CD4-positive, CD25-positive, alpha-beta regulatory T cell (primary cell): ENCODE data around the gene ITIH5. TPM values are rescaled to one million over a fixed set of nuclear protein-coding genes. Genes with fewer than 3 reads are reported as not detected.
"Not testable (repeated sequence)": the region's sequence is repeated elsewhere in the genome, so short reads cannot be mapped to it uniquely, and the experiment has no call there.

Experiments used
- ATAC-seq, 2 donors: fragments of 150-1000 bp; cut with Tn5 transposase; one replicate each; pipeline ENCODE4 v1.10.0; 2021; ENCODE audit warnings: low read depth in 2 of 2, moderate number of reproducible peaks in 2 of 2, moderate library complexity in 1 of 2
- DNase-seq, 3 donors: peaks; one replicate each; pipeline versions ENCODE4 v3.0.0 to v3.0.0-alpha.2; 2012 to 2022; ENCODE audit warnings: mixed read lengths in 1 of 3
- H3K27ac ChIP-seq: one replicate; pipeline ENCODE4 v1.7.0; 2013; ENCODE audit warnings: mild to moderate bottlenecking, low read length; ENCODE audit not compliant: insufficient read depth, poor library complexity, severe bottlenecking
- H3K27me3 ChIP-seq: one replicate; pipeline ENCODE4 v1.7.0; 2013; ENCODE audit warnings: low read length; ENCODE audit not compliant: control insufficient read depth, insufficient read depth
- H3K36me3 ChIP-seq: one replicate; pipeline ENCODE4 v1.7.0; 2013; ENCODE audit warnings: mild to moderate bottlenecking, low read length, moderate library complexity; ENCODE audit not compliant: control insufficient read depth, insufficient read depth
- H3K4me1 ChIP-seq: 2 replicates; pipeline ENCODE4 v1.7.0; 2013; ENCODE audit warnings: mild to moderate bottlenecking, low read length; ENCODE audit not compliant: insufficient read depth, control insufficient read depth, poor library complexity, severe bottlenecking
- H3K4me3 ChIP-seq: one replicate; pipeline ENCODE4 v1.7.0; 2013; ENCODE audit warnings: low read depth, mild to moderate bottlenecking, low read length, moderate library complexity
- H3K9me3 ChIP-seq, 2 experiments: 1 replicate in 1 of 2; 2 replicates in 1 of 2; pipeline ENCODE4 v1.7.0; 2013; ENCODE audit warnings: low read length in 2 of 2, mild to moderate bottlenecking in 1 of 2, moderate library complexity in 1 of 2; ENCODE audit not compliant: control insufficient read depth in 2 of 2
- H3K27ac Mint-ChIP-seq, 3 donors: one replicate each; pipeline ENCODE4 v1.8.0; 2020 to 2022; ENCODE audit warnings: mild to moderate bottlenecking in 3 of 3, mixed read lengths in 3 of 3, moderate library complexity in 2 of 3
- H3K27me3 Mint-ChIP-seq: one replicate; pipeline ENCODE4 v1.8.0; 2022; ENCODE audit warnings: mild to moderate bottlenecking, mixed read lengths
- H3K36me3 Mint-ChIP-seq: one replicate; pipeline ENCODE4 v1.8.0; 2020; ENCODE audit warnings: mixed read lengths
- H3K4me1 Mint-ChIP-seq, 4 donors: one replicate each; pipeline ENCODE4 v1.8.0; 2020 to 2022; ENCODE audit warnings: mixed read lengths in 4 of 4, mild to moderate bottlenecking in 1 of 4
- H3K4me3 Mint-ChIP-seq, 4 donors: one replicate each; pipeline ENCODE4 v1.8.0; 2020 to 2022; ENCODE audit warnings: mild to moderate bottlenecking in 4 of 4, mixed read lengths in 4 of 4, moderate library complexity in 3 of 4
- H3K9me3 Mint-ChIP-seq, 7 donors: one replicate each; pipeline ENCODE4 v1.8.0; 2020 to 2022; ENCODE audit warnings: mixed read lengths in 7 of 7, mild to moderate bottlenecking in 3 of 7, moderate library complexity in 2 of 7
- polyA plus RNA-seq, 4 donors: library from polyadenylated mRNA; unstranded; fragments of 300-500 nt; fragmentation: Illumina TruSeq; gene quantifications; one replicate each; pipeline ENCODE4 v1.2.3, GENCODE V29; 2021
- total RNA-seq: library from RNA; stranded (reverse); gene quantifications from one replicate; pipeline ENCODE4 v1.2.3, GENCODE V29; 2022

Gene ITIH5
- total and polyA plus RNA-seq, 5 donors from 2014 or later: not detected

DNA sequence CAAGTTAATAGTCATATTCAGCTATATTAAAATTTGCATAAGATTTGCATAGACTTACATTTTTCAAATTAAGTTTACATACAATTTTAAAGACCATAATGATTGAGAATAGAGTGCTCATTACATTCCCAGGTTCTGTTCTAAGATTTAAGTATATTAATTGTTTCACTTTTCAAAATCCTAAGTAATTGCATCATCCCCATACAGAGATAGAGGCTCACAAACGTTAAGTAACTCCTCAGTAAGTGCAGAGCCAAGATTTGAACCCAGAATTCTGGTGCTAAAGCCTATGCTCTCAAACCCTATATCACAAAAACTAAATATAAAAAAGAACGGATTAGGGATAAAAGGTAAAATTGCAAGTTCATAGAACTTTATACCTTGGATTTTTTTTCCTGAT lies 2.1 kb downstream of the ITIH5 start:
- Histone ChIP-seq H3K36me3 (no peaks in the 10 kb centered on the region), H3K27ac (no peak overlapping the region), H3K4me1 (peaks cover 14% of the 10 kb centered on the region), H3K9me3 (no peaks in the 10 kb centered on the region), H3K27me3 (peaks cover 44% of the 10 kb centered on the region), H3K4me3 (no peak overlapping the region)
- Mint-ChIP-seq H3K4me3 (no peak overlapping the region), H3K9me3 (peaks cover 0 to 2% (median 0%) of the 10 kb centered on the region in 7 donors), H3K36me3 (no peaks in the 10 kb centered on the region), H3K4me1 (peaks cover 0 to 16% (median 7%) of the 10 kb centered on the region in 4 donors), H3K27ac (no peak overlapping the region), H3K27me3 (peaks cover 57% of the 10 kb centered on the region)
- DNase-seq: no peak
- no peak for ATAC-seq

DNA sequence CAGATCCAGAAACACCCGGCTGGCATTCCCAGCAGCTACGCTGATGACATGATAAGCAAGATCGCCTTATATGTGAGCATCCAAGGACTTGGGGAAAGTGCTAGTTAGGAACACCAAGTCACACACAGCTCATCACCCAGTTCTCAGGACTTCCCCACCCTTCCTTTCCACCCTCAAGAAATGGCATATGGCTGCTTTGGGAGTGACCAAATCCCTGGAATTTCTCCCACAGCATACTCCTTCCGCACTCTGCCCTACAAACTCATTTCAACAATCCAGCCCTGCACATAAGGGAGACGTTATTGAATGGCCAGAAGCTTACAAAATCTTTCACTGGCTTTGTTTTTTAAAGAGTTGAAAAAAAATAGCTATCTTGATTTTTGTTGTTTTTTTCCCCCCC lies 4.2 kb downstream of the ITIH5 start:
- peaks cover 33% of the 10 kb centered on the region for H3K27me3 ChIP-seq
- Mint-ChIP-seq H3K27me3 (peaks cover 44% of the 10 kb centered on the region), H3K27ac (no peak overlapping the region), H3K36me3 (no peaks in the 10 kb centered on the region), H3K4me1 (peaks cover 0 to 12% (median 0%) of the 10 kb centered on the region in 4 donors), H3K4me3 (no peak overlapping the region), H3K9me3 (peaks cover 0 to 1% (median 0%) of the 10 kb centered on the region in 7 donors)
- H3K27ac ChIP-seq: no peak overlapping the region
- ATAC-seq: no peak
- no peaks in the 10 kb centered on the region for H3K36me3 ChIP-seq
- H3K4me3 ChIP-seq: no peak overlapping the region
- no peaks in the 10 kb centered on the region for H3K9me3 ChIP-seq
- peaks cover 7% of the 10 kb centered on the region for H3K4me1 ChIP-seq
- DNase-seq: no peak

DNA sequence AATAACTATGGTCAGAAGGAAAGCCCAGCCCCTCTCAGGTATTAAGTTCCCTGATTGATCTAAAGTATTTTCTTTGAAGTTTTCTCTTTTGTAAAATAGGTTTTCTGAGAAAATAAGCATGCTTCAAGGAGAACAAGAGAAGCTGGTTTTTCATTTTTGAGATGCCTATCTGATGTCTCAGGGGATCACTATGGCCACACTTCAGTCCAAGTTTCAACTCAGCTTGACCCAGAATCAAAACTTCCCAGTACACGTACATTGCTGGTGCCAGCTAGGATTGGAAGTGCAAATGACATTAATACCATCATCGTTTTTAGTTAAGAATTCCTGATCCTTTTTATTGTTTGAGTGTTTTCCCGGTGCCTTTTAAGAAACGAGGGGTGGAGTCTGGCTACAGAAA lies 7.2 kb downstream of the ITIH5 start:
- no peaks in the 10 kb centered on the region for H3K4me1 ChIP-seq
- Mint-ChIP-seq H3K4me1 (peaks cover 0 to 2% (median 0%) of the 10 kb centered on the region in 4 donors), H3K27me3 (peaks cover 30% of the 10 kb centered on the region), H3K36me3 (no peaks in the 10 kb centered on the region), H3K9me3 (no peaks in the 10 kb centered on the region), H3K4me3 (no peak overlapping the region), H3K27ac (no peak overlapping the region)
- H3K36me3 ChIP-seq: no peaks in the 10 kb centered on the region
- H3K9me3 ChIP-seq: no peaks in the 10 kb centered on the region
- H3K4me3 ChIP-seq: no peak overlapping the region
- H3K27me3 ChIP-seq: peaks cover 18% of the 10 kb centered on the region
- no peak for DNase-seq
- ATAC-seq: no peak
- H3K27ac ChIP-seq: no peak overlapping the region

DNA sequence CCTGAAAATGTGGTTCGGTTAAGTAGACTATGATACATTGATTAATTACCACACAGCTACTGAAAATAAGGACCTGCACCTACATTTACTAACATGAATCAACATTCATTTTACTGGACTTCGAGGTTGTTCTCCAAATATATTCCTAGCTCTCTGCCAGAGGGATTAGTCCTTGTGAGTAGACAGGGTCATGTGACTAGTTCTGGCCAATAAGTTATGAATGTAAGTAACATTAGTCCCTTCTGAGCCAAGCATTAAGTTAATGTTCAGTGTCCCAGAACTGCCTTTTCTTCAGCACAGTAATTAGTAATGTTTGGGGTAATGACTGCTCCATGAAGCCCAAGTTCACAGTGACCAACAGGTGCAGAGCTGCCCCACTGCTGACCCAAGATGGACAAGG lies 9.2 kb downstream of the ITIH5 start:
- H3K36me3 ChIP-seq: no peaks in the 10 kb centered on the region
- Mint-ChIP-seq H3K9me3 (no peaks in the 10 kb centered on the region), H3K4me3 (no peak overlapping the region), H3K27me3 (peaks cover 25% of the 10 kb centered on the region), H3K27ac (no peak overlapping the region), H3K36me3 (no peaks in the 10 kb centered on the region), H3K4me1 (peaks cover 0 to 2% (median 0%) of the 10 kb centered on the region in 4 donors)
- ATAC-seq: no peak
- no peaks in the 10 kb centered on the region for H3K9me3 ChIP-seq
- no peaks in the 10 kb centered on the region for H3K4me1 ChIP-seq
- H3K27ac ChIP-seq: no peak overlapping the region
- no peak for DNase-seq
- H3K27me3 ChIP-seq: peaks cover 9% of the 10 kb centered on the region
- H3K4me3 ChIP-seq: no peak overlapping the region

DNA sequence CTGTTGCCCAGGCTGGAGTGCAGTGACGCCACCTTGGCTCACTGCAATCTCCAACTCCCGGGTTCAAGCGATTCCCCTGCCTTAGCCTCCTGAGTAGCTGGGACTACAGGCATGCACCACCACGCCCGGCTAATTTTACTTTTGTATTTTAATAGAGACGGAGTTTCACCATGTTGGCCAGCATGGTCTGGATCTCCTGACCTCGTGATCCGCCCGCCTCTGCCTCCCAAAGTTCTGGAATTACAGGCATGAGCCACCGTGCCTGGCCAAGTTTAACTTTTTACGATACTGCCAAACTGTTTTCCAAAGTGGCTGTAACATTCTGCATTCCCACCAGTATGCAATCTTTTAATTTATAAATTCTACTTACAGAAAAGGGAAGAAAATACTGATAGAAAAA lies 9.7 kb downstream of the ITIH5 start:
- H3K36me3 ChIP-seq, H3K9me3 ChIP-seq, H3K4me1 ChIP-seq, H3K4me1 Mint-ChIP-seq, H3K36me3 Mint-ChIP-seq, H3K4me3 ChIP-seq, ATAC-seq, H3K27ac ChIP-seq, H3K9me3 Mint-ChIP-seq, DNase-seq, H3K27me3 ChIP-seq, H3K4me3 Mint-ChIP-seq, H3K27ac Mint-ChIP-seq: not testable (repeated sequence)
- peaks cover 25% of the 10 kb centered on the region for H3K27me3 Mint-ChIP-seq

DNA sequence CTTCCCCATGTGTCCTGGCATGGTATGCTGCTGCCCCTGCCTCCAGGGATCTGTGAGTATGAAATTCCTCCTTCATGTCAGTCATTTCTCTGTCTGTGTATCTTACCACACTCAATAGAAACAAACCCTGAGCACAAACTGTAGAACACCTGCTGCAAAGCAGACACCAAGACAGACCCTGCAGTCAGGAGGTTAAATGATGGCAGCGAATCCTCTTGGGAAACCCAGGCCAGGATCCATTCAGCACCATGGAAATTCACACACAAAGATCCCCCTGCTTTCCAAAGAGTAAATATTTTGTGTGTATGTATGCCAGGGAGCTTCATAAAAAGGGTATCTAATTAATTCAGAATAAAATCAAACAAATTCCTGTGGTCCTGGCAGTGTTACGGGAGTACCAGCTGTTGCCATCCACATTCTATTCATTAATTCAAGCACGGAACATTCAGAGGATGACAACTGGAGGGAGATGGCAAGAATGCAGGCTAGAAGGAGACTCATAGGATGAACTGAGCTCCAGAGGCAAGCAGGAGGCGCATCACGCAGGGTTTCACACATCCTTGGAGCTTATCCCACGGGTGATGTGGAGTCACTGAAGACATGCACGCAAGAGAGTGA lies 14.8 kb downstream of the ITIH5 start:
- H3K9me3 Mint-ChIP-seq: no peaks in the 10 kb centered on the region
- H3K4me1 Mint-ChIP-seq: no peaks in the 10 kb centered on the region
- Histone ChIP-seq H3K9me3 (no peaks in the 10 kb centered on the region), H3K4me3 (no peak overlapping the region), H3K27me3 (peaks cover 5% of the 10 kb centered on the region), H3K27ac (no peak overlapping the region), H3K4me1 (no peaks in the 10 kb centered on the region), H3K36me3 (no peaks in the 10 kb centered on the region)
- ATAC-seq (no peak), DNase-seq (no peak)
- H3K27me3 Mint-ChIP-seq: peaks cover 32% of the 10 kb centered on the region
- no peak overlapping the region for H3K4me3 Mint-ChIP-seq
- no peaks in the 10 kb centered on the region for H3K36me3 Mint-ChIP-seq
- H3K27ac Mint-ChIP-seq: no peak overlapping the region

DNA sequence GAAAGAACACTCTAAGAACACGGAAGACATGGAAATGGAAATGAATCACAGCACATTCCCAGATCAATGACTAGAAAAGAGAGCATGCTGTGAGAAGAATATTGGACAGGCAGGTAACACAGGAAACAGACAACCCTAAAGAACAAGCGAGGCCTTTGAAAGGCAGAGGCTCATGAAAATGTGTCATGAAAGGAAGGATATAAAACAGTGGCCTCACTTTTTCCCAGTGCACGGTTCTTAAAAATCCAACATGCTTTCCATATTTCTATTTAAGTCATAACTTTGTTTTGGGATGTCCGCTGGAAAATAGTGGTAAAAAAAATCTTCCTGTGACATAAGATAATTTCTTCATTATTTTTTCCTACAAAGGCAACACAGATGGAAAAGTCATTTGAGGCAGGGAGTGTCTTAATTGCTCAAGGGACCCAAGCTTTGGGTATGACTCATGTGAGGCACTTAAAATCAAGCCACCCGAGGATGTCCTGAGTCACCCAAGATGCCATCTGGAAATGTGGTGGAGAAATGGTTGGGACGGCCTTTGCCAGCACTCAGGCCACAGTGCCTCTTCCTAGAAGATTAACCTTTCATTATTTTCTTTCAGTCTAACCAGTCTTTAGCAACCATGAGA lies 17.0 kb downstream of the ITIH5 start:
- H3K36me3 Mint-ChIP-seq: no peaks in the 10 kb centered on the region
- H3K4me3 ChIP-seq: no peak overlapping the region
- no peak overlapping the region for H3K27ac ChIP-seq
- H3K4me1 Mint-ChIP-seq: no peaks in the 10 kb centered on the region
- H3K36me3 ChIP-seq: no peaks in the 10 kb centered on the region
- no peaks in the 10 kb centered on the region for H3K9me3 Mint-ChIP-seq
- no peak for ATAC-seq
- H3K4me3 Mint-ChIP-seq: no peak overlapping the region
- no peaks in the 10 kb centered on the region for H3K9me3 ChIP-seq
- H3K27me3 Mint-ChIP-seq: peaks cover 31% of the 10 kb centered on the region
- H3K4me1 ChIP-seq: no peaks in the 10 kb centered on the region
- DNase-seq: no peak
- H3K27ac Mint-ChIP-seq: no peak overlapping the region
- H3K27me3 ChIP-seq: peaks cover 5% of the 10 kb centered on the region

DNA sequence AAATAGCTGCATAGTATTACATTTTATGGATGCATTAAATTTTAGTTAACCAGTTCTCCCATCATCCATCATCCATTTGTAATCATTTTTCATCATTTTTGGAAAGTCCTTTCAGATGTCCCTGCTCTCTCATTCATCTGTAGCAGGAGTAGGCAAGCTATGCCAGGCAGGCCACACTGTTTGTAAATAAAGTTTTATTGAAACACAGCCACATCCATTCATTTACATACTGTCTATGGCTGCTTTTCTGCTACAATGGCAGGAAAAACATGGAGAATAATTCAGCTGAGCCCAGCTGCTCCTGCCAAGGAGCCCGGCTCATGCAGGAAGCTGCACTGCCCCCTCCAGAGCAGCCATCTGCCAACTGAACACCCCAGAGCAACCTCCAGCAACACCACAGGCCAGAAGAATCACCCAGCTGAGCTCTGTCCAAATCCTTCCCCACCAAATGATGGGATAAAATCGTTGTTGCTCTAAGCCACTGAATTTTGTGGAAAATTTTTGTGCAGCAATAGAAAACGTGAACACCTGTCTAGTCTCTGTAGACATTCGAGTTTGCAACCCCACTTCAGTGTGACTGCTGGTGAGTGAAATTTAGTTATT lies 19.6 kb downstream of the ITIH5 start:
- peaks cover 27% of the 10 kb centered on the region for H3K27me3 Mint-ChIP-seq

More for the DNA sequence above, 19.6 kb downstream of the ITIH5 start:
- no peaks in the 10 kb centered on the region for H3K9me3 ChIP-seq
- Mint-ChIP-seq H3K4me3 (no peak overlapping the region), H3K27ac (peak overlapping the region in 1 of 3 donors; percentile 56), H3K4me1 (no peaks in the 10 kb centered on the region), H3K9me3 (no peaks in the 10 kb centered on the region), H3K36me3 (no peaks in the 10 kb centered on the region)
- H3K27ac ChIP-seq: no peak overlapping the region
- H3K27me3 ChIP-seq: peaks cover 5% of the 10 kb centered on the region
- no peaks in the 10 kb centered on the region for H3K4me1 ChIP-seq
- ATAC-seq: no peak
- no peaks in the 10 kb centered on the region for H3K36me3 ChIP-seq
- no peak for DNase-seq
- no peak overlapping the region for H3K4me3 ChIP-seq
